Spleen (tissue), 11 donors: Measurements from ENCODE around the gene TMEM203. TPM values are rescaled to one million over a fixed set of nuclear protein-coding genes. Genes with fewer than 3 reads are reported as not detected.

ENCODE experiments used
- DNase-seq: peaks from one replicate; pipeline ENCODE4 v3.0.0-alpha.2; 2020
- H3K27ac ChIP-seq, 8 donors: fragments of 200-600 bp; sonication (generic) in 7 of 8; 1 replicate in 4 of 8; 2 replicates in 4 of 8; pipeline versions ENCODE4 v1.5.0 to v1.8.0; 2016 to 2021; ENCODE audit warnings: inconsistent platforms in 4 of 8, mild to moderate bottlenecking in 4 of 8, moderate library complexity in 1 of 8
- H3K27me3 ChIP-seq, 7 donors: fragments of 200-600 bp; sonication (generic) in 6 of 7; replicated peaks in 1 of 7; 1 replicate in 4 of 7; 2 replicates in 3 of 7; pipeline versions ENCODE4 v1.5.0 to v1.8.0; 2016 to 2021; ENCODE audit warnings: inconsistent platforms in 3 of 7, mild to moderate bottlenecking in 1 of 7
- H3K36me3 ChIP-seq, 6 donors: fragments of 200-600 bp; sonication (generic) in 5 of 6; 1 replicate in 4 of 6; 2 replicates in 2 of 6; pipeline versions ENCODE4 v1.5.0 to v1.8.0; 2016 to 2021; ENCODE audit warnings: inconsistent platforms in 2 of 6
- H3K4me1 ChIP-seq, 6 donors: fragments of 200-600 bp; sonication (generic) in 5 of 6; 1 replicate in 3 of 6; 2 replicates in 3 of 6; pipeline versions ENCODE4 v1.5.0 to v1.8.0; 2016 to 2021; ENCODE audit warnings: inconsistent platforms in 3 of 6
- H3K4me3 ChIP-seq, 8 donors: fragments of 200-600 bp; sonication (generic) in 7 of 8; 1 replicate in 4 of 8; 2 replicates in 4 of 8; pipeline versions ENCODE4 v1.5.0 to v1.8.0; 2016 to 2021; ENCODE audit warnings: inconsistent platforms in 4 of 8, mild to moderate bottlenecking in 4 of 8, moderate library complexity in 2 of 8
- H3K9me3 ChIP-seq, 8 donors: fragments of 200-600 bp; sonication (generic) in 7 of 8; 1 replicate in 4 of 8; 2 replicates in 4 of 8; pipeline versions ENCODE4 v1.5.0 to v1.8.0; 2016 to 2021; ENCODE audit warnings: inconsistent platforms in 4 of 8
- POLR2A ChIP-seq, 3 donors: fragments of 450-650 bp; IDR thresholded peaks; one replicate each; pipeline ENCODE4 v1.5.1; 2017; ENCODE audit warnings: antibody characterized with exemption in 3 of 3, mild to moderate bottlenecking in 1 of 3
- POLR2AphosphoS5 ChIP-seq, 3 donors: sonication (generic); formaldehyde crosslinking; IDR thresholded peaks; one replicate each; pipeline ENCODE4 v1.5.1; 2017; ENCODE audit warnings: antibody characterized with exemption in 3 of 3
- WGBS, 5 donors: extraction: QIAGEN DNeasy Blood & Tissue Kit in 3 of 5; methylation state at CpG; one replicate each; pipeline versions ENCODE4 v1.1.5 to v1.1.7; 2013 to 2018; 5-methylcytosine and 5-hydroxymethylcytosine counted together
- intact Hi-C: fragments of 100-400 bp; cut with DNase I; formaldehyde crosslinking; loops from one replicate; pipeline ENCODE4 v1.15.0; 2023; ENCODE audit warnings: low total_unique reads
- polyA plus RNA-seq, 3 donors: library from polyadenylated mRNA; stranded (reverse); fragments of 200-250 nt; gene quantifications; one replicate each; pipeline ENCODE4 v1.2.1, GENCODE V29; 2013
- total RNA-seq, 7 donors: library from RNA; depleted of rRNA in 3 of 7; stranded (reverse); fragments of >200 nt in 3 of 7; fragmentation: NEBNext Ultra II Directional in 4 of 7; extraction: Animal tissue kit (Norgen Biotek cat#: 25700) in 4 of 7; gene quantifications; one replicate each; pipeline versions ENCODE4 v1.1.0 to v1.2.1, GENCODE V29; 2016 to 2021
- TF ChIP-seq, protein P1 (sequence below), 11 experiments: fragments of 200-600 bp in 7 of 11; fragments of 450-650 bp in 4 of 11; sonication (generic) in 4 of 11; IDR thresholded peaks in 8 of 11; conservative IDR thresholded peaks in 3 of 11; 1 replicate in 7 of 11; 2 replicates in 4 of 11; pipeline versions ENCODE4 v1.4.0 to v1.8.0; 2016 to 2021; ENCODE audit warnings: antibody characterized with exemption in 11 of 11, inconsistent platforms in 4 of 11, mild to moderate bottlenecking in 1 of 11
- donor health status: healthy with polysubstance abuse.
- donor health status: DM: no; HTN: no; CAD: no; lungs with moderate emphysema.
- donor health status: DM: no; HTN: no; CAD: no.
- donor health status: Bipolar disorder and iron deficiency.
- donor health status: healthy.
- donor health status: DM: no; HTN: no; CAD: no.
- donor health status: DM: yes; HTN: yes; CAD: no.

Gene TMEM203
- total and polyA plus RNA-seq, 10 donors = 28.4 to 50.1 (median 36.0) TPM

DNA sequence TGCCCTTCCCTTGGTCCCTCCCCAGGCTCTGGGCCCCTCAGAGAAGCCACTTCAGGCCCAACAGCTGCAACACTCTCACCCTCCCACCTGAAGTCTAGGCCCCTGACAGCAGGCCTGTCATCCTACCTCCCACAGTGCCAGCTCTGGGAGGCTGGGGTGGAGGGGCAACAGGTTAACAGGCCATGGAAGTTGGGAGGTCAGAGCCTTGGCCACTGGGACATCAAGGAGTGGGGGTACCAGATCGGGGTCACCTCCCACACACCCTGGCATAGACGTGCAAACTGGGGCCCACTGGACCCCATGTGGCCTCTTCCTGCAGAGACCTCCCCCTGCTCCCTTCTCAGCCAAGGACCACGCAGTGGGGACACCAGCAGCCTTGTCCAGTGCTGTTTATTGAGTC is 14.2 kb downstream of the TMEM203 start:
- H3K9me3 ChIP-seq = no peaks in the 10 kb centered on the region
- peaks cover 0 to 44% (median 16%) of the 10 kb centered on the region in 6 donors for H3K36me3 ChIP-seq
- no peak overlapping the region for H3K4me3 ChIP-seq
- TF ChIP-seq POLR2A (IDR thresholded peaks at IDR 0.05) = no peak
- TF ChIP-seq, protein P1, sequence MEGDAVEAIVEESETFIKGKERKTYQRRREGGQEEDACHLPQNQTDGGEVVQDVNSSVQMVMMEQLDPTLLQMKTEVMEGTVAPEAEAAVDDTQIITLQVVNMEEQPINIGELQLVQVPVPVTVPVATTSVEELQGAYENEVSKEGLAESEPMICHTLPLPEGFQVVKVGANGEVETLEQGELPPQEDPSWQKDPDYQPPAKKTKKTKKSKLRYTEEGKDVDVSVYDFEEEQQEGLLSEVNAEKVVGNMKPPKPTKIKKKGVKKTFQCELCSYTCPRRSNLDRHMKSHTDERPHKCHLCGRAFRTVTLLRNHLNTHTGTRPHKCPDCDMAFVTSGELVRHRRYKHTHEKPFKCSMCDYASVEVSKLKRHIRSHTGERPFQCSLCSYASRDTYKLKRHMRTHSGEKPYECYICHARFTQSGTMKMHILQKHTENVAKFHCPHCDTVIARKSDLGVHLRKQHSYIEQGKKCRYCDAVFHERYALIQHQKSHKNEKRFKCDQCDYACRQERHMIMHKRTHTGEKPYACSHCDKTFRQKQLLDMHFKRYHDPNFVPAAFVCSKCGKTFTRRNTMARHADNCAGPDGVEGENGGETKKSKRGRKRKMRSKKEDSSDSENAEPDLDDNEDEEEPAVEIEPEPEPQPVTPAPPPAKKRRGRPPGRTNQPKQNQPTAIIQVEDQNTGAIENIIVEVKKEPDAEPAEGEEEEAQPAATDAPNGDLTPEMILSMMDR (IDR thresholded peaks at IDR 0.05 in 8 of 11, conservative IDR thresholded peaks at IDR 0.05 in 3 of 11) = no peak
- no peak for TF ChIP-seq POLR2AphosphoS5 (IDR thresholded peaks at IDR 0.05)
- H3K27ac ChIP-seq = peak overlapping the region in 2 of 8 donors; percentile 7 to 97
- H3K27me3 ChIP-seq = no peaks in the 10 kb centered on the region
- intact Hi-C loops = no loop called here
- DNase-seq = no peak
- WGBS, 5 donors = 70 to 100% (median 91%) methylated on average over 1 to 3 of the region's 3 CpGs
- H3K4me1 ChIP-seq = peaks cover 29 to 62% (median 40%) of the 10 kb centered on the region in 6 donors

DNA sequence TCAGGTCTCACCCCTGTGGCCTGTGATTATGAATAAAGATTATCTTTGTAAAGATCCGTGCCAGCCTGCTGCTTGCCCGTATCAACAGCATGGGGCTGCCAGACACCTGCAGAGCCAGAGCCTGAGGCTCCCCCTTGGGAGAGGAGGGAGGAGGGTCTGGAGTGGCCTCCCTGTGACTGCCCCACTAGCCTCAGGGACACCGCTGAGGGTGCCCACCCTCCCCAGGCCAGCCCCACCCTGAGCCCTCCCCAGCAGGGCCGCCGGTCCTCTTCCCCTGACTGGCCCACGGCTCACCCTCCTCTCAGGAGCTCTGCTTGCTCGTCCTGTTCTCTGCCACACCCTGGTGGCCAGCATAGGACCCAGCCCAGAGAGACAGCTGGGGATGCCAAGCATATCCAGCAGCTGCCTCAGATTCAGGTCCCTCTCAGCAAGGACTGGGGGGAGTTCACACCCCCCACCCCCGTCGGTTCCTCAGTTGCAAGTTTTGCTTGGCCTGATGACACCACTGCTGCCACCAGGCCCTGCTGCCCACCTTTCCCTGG is 15.1 kb downstream of the TMEM203 start:
- intact Hi-C loops = no loop called here
- H3K27me3 ChIP-seq = no peaks in the 10 kb centered on the region
- peaks cover 29 to 62% (median 47%) of the 10 kb centered on the region in 6 donors for H3K4me1 ChIP-seq
- WGBS, 5 donors = 84 to 95% (median 88%) methylated on average over 7 to 9 of the region's 9 CpGs
- peaks cover 0 to 52% (median 25%) of the 10 kb centered on the region in 6 donors for H3K36me3 ChIP-seq
- no peak for TF ChIP-seq POLR2A (IDR thresholded peaks at IDR 0.05)
- TF ChIP-seq POLR2AphosphoS5 (IDR thresholded peaks at IDR 0.05) = no peak
- TF ChIP-seq, protein P1 (IDR thresholded peaks at IDR 0.05 in 8 of 11, conservative IDR thresholded peaks at IDR 0.05 in 3 of 11) = no peak
- DNase-seq = no peak
- no peaks in the 10 kb centered on the region for H3K9me3 ChIP-seq
- H3K4me3 ChIP-seq = peak overlapping the region in 1 of 8 donors; percentile 95
- peak overlapping the region in 5 of 8 donors; percentile 97 to 99 (median 98) for H3K27ac ChIP-seq

DNA sequence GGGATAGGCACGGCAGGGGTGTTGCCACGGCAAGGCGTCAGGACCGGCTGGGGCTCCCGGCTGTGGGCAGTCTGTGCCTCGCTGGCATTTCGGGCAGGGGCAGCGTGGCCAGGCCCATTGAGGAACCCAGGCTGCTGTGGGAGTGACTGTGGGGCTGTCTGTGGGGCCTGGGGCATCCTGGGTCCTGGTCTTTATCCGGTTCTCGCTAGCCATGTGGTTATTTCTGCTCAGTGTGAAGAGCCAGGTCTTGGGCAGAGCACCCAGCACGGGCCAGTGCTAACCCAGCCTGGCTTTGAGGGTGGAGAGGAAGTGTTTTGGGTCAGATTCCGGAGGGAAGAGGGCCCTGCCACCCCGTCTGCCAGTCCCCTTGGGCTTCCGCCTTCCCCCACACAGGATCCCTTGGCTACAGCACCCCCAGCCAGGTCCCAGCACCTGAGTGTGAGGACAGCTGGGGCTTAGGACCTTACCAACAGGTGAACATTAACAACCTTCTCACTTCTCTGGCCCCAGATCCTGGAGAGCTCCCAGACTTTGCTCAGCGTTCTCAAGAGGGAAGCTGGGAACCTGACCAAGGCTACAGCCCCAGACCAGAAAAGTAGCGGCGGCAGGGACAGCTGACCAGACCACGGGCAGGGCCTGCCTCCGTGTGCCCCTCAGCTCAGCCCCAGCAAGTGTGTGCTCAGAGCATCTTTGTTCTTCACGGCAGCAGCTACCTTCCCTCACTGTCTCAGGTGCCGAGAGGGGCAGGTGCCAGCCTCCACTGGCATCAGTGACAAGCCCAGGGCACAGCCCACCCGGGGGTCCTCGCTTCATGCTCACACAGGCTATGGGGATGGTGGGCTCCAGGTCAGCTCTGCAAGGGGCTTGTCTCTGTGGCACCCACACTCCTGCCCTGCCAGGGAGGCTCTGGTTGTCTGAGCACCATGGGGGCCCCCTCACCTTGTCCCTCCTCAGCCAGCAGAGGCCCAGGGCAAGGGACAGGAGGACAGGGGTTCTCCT is 15.9 kb downstream of the TMEM203 start:
- peaks cover 0 to 60% (median 31%) of the 10 kb centered on the region in 6 donors for H3K36me3 ChIP-seq
- WGBS, 5 donors = 34 to 53% (median 38%) methylated on average over 14 to 23 of the region's 23 CpGs
- H3K4me1 ChIP-seq = peaks cover 29 to 70% (median 51%) of the 10 kb centered on the region in 6 donors
- intact Hi-C loops = no loop called here
- H3K27me3 ChIP-seq = no peaks in the 10 kb centered on the region
- DNase-seq = no peak
- peak overlapping the region; percentile 94 to 99 (median 98) for H3K27ac ChIP-seq
- TF ChIP-seq, protein P1 (IDR thresholded peaks at IDR 0.05 in 8 of 11, conservative IDR thresholded peaks at IDR 0.05 in 3 of 11) = no peak
- peak overlapping the region; percentile 75 to 100 (median 96) for H3K4me3 ChIP-seq
- no peaks in the 10 kb centered on the region for H3K9me3 ChIP-seq
